ENCODE measurements around the gene MORC4. TPM values are rescaled to one million over a fixed set of nuclear protein-coding genes. Genes with fewer than 3 reads are reported as not detected.

The MORC4 gene
- polyA plus RNA-seq, 2 of the 4 experiments (the other 2 are of a cell fraction): 75.7 to 98.2 TPM

DNA sequence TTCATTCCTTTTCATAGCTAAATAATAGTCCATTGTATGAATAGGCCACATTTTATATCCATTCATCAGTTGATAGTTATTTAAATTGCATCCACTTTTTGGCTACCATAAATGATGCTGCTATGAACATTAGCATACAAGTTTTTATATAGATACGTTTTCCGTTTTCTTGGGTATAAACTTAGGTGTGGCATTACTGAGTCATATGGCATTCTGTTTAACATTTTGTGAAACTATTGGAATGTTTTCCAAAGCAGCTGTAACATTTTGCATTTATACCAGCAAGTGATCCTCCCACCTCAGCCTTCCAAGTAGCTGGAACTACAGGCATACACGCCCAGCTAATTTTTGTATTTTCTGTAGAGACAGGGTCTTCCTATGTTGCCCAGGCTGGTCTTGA, 53.5 kb downstream of the MORC4 start:
- DNase-seq (ENCODE audit: low read depth in 1 of 2, low spot score in 1 of 2) (no peak), ATAC-seq (no peak), FAIRE-seq (peak; percentile 56)
- WGBS (ENCODE audit: missing lambda C conversion rate): 89% methylated on average over 3 of the region's 3 CpGs
- Histone ChIP-seq H3K4me2 (no peak overlapping the region), H3K4me1 (peaks cover 37% of the 10 kb centered on the region), H3K27ac (peak overlapping the region; percentile 27 to 74; a peak in 3 of 6 replicates), H3K9me3 (no peaks in the 10 kb centered on the region), H3K4me3 (no peak overlapping the region)
- CTCF ChIA-PET: interaction anchor here (0.8 to 1.0 kb wide), 2 partner anchors 8 to 37 kb away, joined by 3 to 4 read pairs; no protein-coding TSS in a partner anchor
- no peak for TF ChIP-seq HEYL (CRISPR knock-in tag; IDR thresholded peaks at IDR 0.05)
- no peak for TF ChIP-seq SREBF2 (IDR thresholded peaks at IDR 0.05)
- no peak for TF ChIP-seq ELK1 (IDR thresholded peaks at IDR 0.05; ENCODE audit: low read depth, low read length)
- no peak for TF ChIP-seq RCOR1 (IDR thresholded peaks at IDR 0.05; ENCODE audit: low read depth, low read length)
- no peak for TF ChIP-seq CHD2 (IDR thresholded peaks at IDR 0.05; ENCODE audit: low read length, partially characterized antibody)
- TF ChIP-seq BHLHE40 (IDR thresholded peaks at IDR 0.05; ENCODE audit: low read depth, low read length): no peak
- TF ChIP-seq POLR2AphosphoS2 (conservative IDR thresholded peaks at IDR 0.05; ENCODE audit: low read length): no peak
- TF ChIP-seq HES2 (IDR thresholded peaks at IDR 0.05): no peak
- TF ChIP-seq CBX2 (IDR thresholded peaks at IDR 0.05; ENCODE audit: borderline replicate concordance, low read depth): no peak
- no peak for TF ChIP-seq ZNF302 (CRISPR knock-in tag; IDR thresholded peaks at IDR 0.05)
- TF ChIP-seq FOSB (CRISPR knock-in tag; IDR thresholded peaks at IDR 0.05): no peak
- no peak for TF ChIP-seq TP53 (CRISPR knock-in tag; IDR thresholded peaks at IDR 0.05)
- TF ChIP-seq KDM1A (IDR thresholded peaks at IDR 0.05; ENCODE audit: low read depth): no peak
- no peak for TF ChIP-seq CHD4 (IDR thresholded peaks at IDR 0.05; ENCODE audit: borderline replicate concordance)
- TF ChIP-seq REST (IDR thresholded peaks at IDR 0.05): no peak
- no peak for TF ChIP-seq ZFP36 (IDR thresholded peaks at IDR 0.05; ENCODE audit: borderline replicate concordance, partially characterized antibody)
- no peak for TF ChIP-seq BCL3 (IDR thresholded peaks at IDR 0.05)
- TF ChIP-seq, protein P1, sequence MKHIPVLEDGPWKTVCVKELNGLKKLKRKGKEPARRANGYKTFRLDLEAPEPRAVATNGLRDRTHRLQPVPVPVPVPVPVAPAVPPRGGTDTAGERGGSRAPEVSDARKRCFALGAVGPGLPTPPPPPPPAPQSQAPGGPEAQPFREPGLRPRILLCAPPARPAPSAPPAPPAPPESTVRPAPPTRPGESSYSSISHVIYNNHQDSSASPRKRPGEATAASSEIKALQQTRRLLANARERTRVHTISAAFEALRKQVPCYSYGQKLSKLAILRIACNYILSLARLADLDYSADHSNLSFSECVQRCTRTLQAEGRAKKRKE (CRISPR knock-in tag; IDR thresholded peaks at IDR 0.05; ENCODE audit: low read depth): no peak
- TF ChIP-seq HOXB5 (CRISPR knock-in tag; IDR thresholded peaks at IDR 0.05): no peak
- POLR2A ChIA-PET: no interaction called here

DNA sequence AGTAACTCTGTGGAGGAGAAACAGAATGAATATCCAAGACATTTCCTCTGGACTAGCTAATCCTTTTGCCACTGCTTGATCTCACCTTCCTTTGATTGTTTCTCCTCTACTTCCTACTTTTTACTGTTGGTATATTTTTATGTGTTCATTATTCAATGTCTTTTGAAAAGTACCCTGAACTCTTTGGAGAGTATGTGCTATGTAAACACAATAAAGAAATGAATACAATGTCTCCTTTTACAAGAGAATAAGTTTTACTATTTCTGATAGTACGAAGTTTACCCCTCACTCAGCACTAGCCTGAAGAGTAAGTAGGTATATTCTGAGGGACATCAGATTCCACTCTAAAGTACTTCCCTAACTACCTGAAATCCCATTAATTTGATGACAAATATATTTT, 59.9 kb downstream of the MORC4 start:
- Histone ChIP-seq H3K4me3 (no peak overlapping the region), H3K9me3 (no peaks in the 10 kb centered on the region), H3K4me1 (peaks cover 54% of the 10 kb centered on the region), H3K4me2 (no peak overlapping the region), H3K27ac (peak overlapping the region; percentile 52 to 92; a peak in 4 of 6 replicates)
- ChIA-PET CTCF (no interaction called here), POLR2A (no interaction called here)
- FAIRE-seq (no peak), ATAC-seq (no peak), DNase-seq (ENCODE audit: low read depth in 1 of 2, low spot score in 1 of 2) (no peak)
- no peak for TF ChIP-seq ZC3H11A (IDR thresholded peaks at IDR 0.05)
- TF ChIP-seq EHMT2 (IDR thresholded peaks at IDR 0.05; ENCODE audit: low read depth): no peak
- no peak for TF ChIP-seq JUNB (IDR thresholded peaks at IDR 0.05)
- no peak for TF ChIP-seq HDAC2 (IDR thresholded peaks at IDR 0.05)
- TF ChIP-seq HMGXB4 (CRISPR knock-in tag; IDR thresholded peaks at IDR 0.05; ENCODE audit: borderline replicate concordance): no peak
- TF ChIP-seq RCOR1 (IDR thresholded peaks at IDR 0.05; ENCODE audit: low read depth, low read length): no peak
- no peak for TF ChIP-seq EHF (CRISPR knock-in tag; IDR thresholded peaks at IDR 0.05)
- no peak for TF ChIP-seq NPAS2 (CRISPR knock-in tag; IDR thresholded peaks at IDR 0.05; ENCODE audit: borderline replicate concordance)
- no peak for TF ChIP-seq HOXB5 (CRISPR knock-in tag; IDR thresholded peaks at IDR 0.05)
- TF ChIP-seq ZFP36 (IDR thresholded peaks at IDR 0.05; ENCODE audit: borderline replicate concordance, partially characterized antibody): no peak
- no peak for TF ChIP-seq NFE2L2 (conservative IDR thresholded peaks at IDR 0.05; ENCODE audit: low read length)
- no peak for TF ChIP-seq HEYL (CRISPR knock-in tag; IDR thresholded peaks at IDR 0.05)
- TF ChIP-seq MAFK (IDR thresholded peaks at IDR 0.05; ENCODE audit: partially characterized antibody): no peak
- no peak for TF ChIP-seq CHD4 (IDR thresholded peaks at IDR 0.05; ENCODE audit: borderline replicate concordance)
- TF ChIP-seq, protein P2, sequence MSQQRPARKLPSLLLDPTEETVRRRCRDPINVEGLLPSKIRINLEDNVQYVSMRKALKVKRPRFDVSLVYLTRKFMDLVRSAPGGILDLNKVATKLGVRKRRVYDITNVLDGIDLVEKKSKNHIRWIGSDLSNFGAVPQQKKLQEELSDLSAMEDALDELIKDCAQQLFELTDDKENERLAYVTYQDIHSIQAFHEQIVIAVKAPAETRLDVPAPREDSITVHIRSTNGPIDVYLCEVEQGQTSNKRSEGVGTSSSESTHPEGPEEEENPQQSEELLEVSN (IDR thresholded peaks at IDR 0.05; ENCODE audit: borderline replicate concordance, low read depth): no peak
- TF ChIP-seq TP53 (CRISPR knock-in tag; IDR thresholded peaks at IDR 0.05): no peak
- whole genome bisulfite sequencing (ENCODE audit: missing lambda C conversion rate): 81% methylated on average over 1 of the region's 1 CpG
